ENCODE results near the gene TMED3.
"Not testable (repeated sequence)": the region's sequence is repeated elsewhere in the genome, so short reads cannot be mapped to it uniquely, and the experiment has no call there.

Gene TMED3

DNA sequence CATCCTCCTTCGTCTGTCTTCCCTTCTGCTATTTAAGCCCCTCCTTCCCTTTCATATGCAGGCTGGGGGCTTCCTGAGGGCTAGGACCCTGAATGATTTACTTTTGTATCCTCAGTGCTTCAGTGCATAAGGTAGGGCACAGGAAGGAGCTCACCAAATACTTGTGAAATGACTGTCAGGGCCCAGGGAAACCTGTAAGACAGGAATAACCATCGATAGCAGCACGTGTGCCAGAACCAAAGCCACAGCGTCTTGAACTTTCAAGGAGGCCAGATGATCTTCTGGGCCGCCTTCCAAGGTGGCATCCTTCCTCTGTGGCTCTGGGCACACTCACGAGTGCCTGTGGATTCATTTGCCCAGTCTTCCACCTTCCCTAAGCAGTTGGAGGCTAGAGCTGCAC is 3.9 kb downstream of the TMED3 start:
- TF ChIP-seq, protein P1, sequence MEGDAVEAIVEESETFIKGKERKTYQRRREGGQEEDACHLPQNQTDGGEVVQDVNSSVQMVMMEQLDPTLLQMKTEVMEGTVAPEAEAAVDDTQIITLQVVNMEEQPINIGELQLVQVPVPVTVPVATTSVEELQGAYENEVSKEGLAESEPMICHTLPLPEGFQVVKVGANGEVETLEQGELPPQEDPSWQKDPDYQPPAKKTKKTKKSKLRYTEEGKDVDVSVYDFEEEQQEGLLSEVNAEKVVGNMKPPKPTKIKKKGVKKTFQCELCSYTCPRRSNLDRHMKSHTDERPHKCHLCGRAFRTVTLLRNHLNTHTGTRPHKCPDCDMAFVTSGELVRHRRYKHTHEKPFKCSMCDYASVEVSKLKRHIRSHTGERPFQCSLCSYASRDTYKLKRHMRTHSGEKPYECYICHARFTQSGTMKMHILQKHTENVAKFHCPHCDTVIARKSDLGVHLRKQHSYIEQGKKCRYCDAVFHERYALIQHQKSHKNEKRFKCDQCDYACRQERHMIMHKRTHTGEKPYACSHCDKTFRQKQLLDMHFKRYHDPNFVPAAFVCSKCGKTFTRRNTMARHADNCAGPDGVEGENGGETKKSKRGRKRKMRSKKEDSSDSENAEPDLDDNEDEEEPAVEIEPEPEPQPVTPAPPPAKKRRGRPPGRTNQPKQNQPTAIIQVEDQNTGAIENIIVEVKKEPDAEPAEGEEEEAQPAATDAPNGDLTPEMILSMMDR (IDR thresholded peaks at IDR 0.05; ENCODE audit: low read depth, low read length) = no peak
- DNase-seq (ENCODE audit: low read depth, low spot score) = no peak
- in situ Hi-C loops (cut with HindIII; ENCODE audit: low sequenced_read_pairs) = no loop called here
- no peak overlapping the region for H3K4me3 ChIP-seq (ENCODE audit: low read depth, low read length)

DNA sequence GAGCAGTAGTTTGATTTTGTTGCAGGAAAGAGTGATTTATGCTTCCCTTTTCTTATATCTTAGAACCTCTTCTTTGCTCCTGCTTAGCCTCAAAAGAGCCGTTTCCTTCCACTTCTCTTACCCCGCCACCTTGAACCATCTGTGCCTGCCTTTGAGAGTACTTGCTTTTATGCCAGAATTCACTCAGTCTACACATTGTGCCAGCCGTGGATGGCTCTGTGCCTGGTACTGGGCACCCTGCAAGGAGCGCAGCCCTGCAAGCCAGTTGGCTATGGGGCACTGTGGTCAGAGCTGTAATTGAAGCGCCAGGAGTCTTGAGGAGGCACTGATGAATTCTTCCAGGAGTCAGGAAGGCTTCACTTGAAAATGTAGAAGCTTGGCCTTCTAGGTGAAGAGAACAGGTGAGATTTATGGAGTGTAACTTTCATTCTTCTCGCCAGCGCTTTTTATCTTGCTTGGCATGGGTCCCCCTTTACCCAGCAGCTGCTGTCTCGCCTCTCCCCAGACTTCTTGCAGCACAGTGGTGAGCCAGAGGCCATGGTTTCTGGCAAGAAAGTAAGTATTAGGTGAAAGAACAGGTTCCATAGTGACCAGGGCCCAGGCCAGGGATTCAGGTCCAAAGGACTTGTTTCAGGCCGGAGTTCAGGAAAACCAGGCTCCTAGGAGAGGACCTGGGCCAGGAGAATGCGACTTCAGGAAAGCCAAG is 4.9 kb downstream of the TMED3 start:
- TF ChIP-seq, protein P1 (IDR thresholded peaks at IDR 0.05; ENCODE audit: low read depth, low read length) = no peak
- H3K4me3 ChIP-seq (ENCODE audit: low read depth, low read length) = no peak overlapping the region
- no peak for DNase-seq (ENCODE audit: low read depth, low spot score)
- in situ Hi-C loops (cut with HindIII; ENCODE audit: low sequenced_read_pairs) = no loop called here

DNA sequence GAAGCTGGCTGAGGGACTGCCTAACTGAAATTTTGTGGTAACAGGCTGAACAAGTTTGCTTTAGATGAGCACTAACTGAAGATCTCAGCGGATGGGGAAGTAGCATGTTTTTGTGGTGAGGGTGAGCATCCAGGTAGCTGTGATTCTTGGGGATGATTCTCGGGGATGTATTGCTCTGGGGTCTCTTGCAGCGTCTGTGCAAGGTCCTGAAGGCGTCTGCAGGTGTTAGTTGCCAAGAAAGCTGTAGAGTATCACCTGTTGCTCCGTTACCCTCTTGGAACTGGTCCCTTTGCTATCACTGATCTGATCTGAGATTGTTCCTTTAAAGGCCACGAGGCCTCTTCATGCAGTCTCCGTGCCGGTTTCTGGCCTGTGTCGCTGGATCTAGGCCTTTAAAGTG is 6.0 kb downstream of the TMED3 start:
- in situ Hi-C loops (cut with HindIII; ENCODE audit: low sequenced_read_pairs) = no loop called here
- TF ChIP-seq, protein P1 (IDR thresholded peaks at IDR 0.05; ENCODE audit: low read depth, low read length) = no peak
- no peak for DNase-seq (ENCODE audit: low read depth, low spot score)
- H3K4me3 ChIP-seq (ENCODE audit: low read depth, low read length) = no peak overlapping the region

DNA sequence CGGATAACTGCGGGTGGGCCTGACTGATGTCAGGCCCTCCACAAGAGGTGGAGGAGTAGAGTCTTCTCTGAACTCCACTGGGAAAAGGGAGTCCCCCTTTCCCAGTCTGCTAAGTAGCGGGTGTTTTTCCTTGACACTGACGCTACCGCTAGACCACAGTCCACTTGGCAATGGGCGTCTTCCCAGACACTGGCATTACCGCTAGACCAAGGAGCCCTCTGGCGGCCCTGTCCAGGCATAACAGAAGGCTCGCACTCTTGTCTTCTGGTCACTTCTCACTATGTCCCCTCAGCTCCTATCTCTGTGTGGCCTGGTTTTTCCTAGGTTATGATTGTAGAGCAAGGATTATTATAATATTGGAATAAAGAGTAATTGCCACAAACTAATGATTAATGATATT is 9.1 kb downstream of the TMED3 start:
- in situ Hi-C loops (cut with HindIII; ENCODE audit: low sequenced_read_pairs); DNase-seq (ENCODE audit: low read depth, low spot score); H3K4me3 ChIP-seq (ENCODE audit: low read depth, low read length): not testable (repeated sequence)

DNA sequence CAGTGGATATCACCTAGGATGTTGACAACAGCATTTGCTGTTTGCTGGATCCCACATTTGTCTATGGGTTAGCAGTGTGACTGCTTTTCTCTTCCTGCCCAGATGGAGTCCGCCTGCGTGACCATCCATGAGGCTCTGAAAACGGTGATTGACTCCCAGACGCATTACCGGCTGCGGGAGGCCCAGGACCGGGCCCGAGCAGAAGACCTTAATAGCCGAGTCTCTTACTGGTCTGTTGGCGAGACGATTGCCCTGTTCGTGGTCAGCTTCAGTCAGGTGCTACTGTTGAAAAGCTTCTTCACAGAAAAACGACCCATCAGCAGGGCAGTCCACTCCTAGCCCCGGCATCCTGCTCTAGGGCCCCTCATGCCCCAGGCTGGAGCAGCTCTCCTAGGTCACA is 11.0 kb downstream of the TMED3 start:
- H3K4me3 ChIP-seq (ENCODE audit: low read depth, low read length) = no peak overlapping the region
- no peak for DNase-seq (ENCODE audit: low read depth, low spot score)
- in situ Hi-C loops (cut with HindIII; ENCODE audit: low sequenced_read_pairs) = no loop called here
- TF ChIP-seq, protein P1 (IDR thresholded peaks at IDR 0.05; ENCODE audit: low read depth, low read length) = no peak

DNA sequence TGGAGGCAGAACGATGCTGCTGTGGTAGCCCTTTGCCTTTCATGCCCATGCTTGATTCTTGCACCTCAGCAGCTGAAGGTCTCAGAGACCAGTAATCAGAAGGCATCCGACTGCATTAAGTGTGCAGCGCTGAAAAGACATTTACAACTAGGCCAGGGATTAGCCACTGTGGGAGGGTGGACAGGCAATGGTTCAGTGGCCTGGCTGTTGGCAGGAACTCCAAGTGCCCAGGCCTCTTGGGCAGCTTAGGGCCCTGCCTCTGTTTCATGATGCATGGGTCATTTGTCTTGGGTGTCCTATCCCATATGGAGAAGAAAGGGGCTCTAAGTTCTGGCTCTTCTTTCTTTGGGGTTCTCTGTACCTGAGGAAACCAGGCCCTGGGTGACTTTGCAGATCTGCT is 11.4 kb downstream of the TMED3 start:
- H3K4me3 ChIP-seq (ENCODE audit: low read depth, low read length) = no peak overlapping the region
- in situ Hi-C loops (cut with HindIII; ENCODE audit: low sequenced_read_pairs) = no loop called here
- TF ChIP-seq, protein P1 (IDR thresholded peaks at IDR 0.05; ENCODE audit: low read depth, low read length) = no peak
- DNase-seq (ENCODE audit: low read depth, low spot score) = no peak

DNA sequence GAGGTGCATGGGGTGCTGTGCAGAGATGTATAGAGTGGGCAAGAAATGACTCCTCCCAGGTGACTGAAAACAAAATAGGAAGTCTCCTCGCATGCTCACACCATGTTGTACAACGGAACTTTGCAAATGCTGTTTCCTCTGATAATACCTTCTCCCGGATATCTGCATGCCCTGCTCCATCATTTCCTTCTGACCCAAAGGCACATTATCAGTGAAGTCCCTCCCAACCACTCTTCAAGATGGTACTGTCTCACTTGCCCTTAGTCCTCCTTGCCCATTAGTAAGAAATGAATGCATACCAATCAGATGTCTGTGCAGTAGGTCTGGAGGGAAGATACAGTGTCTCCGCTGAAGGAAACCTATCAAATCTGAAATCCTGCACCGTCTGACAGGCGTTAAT is 12.0 kb downstream of the TMED3 start:
- TF ChIP-seq, protein P1 (IDR thresholded peaks at IDR 0.05; ENCODE audit: low read depth, low read length) = no peak
- in situ Hi-C loops (cut with HindIII; ENCODE audit: low sequenced_read_pairs) = no loop called here
- no peak for DNase-seq (ENCODE audit: low read depth, low spot score)

More for the DNA sequence above, 12.0 kb downstream of the TMED3 start:
- no peak overlapping the region for H3K4me3 ChIP-seq (ENCODE audit: low read depth, low read length)

All from astrocyte of the spinal cord (primary cell).